ENCODE data around the gene EMC10. TPM values are rescaled to one million over a fixed set of nuclear protein-coding genes. Genes with fewer than 3 reads are reported as not detected.

Gene EMC10
- polyA plus RNA-seq, 1 of the 3 experiments (the other 2 are of a cell fraction), result 218 TPM

DNA sequence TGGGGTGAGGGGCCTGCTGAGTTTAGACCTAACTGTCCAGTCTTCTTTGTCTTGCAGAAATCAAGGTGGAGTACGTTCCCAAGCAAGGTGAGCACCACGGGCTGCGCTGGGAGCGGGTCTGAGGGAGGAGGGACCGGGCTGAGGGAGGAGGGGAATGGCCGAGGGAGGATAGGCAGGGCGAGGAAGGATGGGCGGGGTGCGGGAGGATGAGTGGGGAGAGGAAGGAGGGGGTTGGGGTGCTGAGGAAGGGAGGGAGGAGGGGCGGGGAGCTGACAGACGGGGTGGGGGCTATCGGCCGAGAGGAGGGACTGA is 25.1 kb upstream of the EMC10 start:
- Histone ChIP-seq H2AFZ (ENCODE audit: low read depth) (no peak overlapping the region), H3K79me2 (ENCODE audit: insufficient read depth) (no peaks in the 10 kb centered on the region), H3K9ac (no peak overlapping the region), H3K4me3 (ENCODE audit: low read depth in 2 of 2, low read length in 1 of 2) (no peak overlapping the region), H4K20me1 (ENCODE audit: insufficient read depth) (no peaks in the 10 kb centered on the region), H3K4me2 (no peak overlapping the region), H3K4me1 (ENCODE audit: control insufficient read depth in 1 of 2, insufficient read depth in 2 of 2, low read depth in 1 of 2, low read length in 1 of 2) (no peaks in the 10 kb centered on the region), H3K9me2 (no peaks in the 10 kb centered on the region), H3F3A (replicated peaks; ENCODE audit: insufficient read depth) (no peaks in the 10 kb centered on the region), H3K27me3 (ENCODE audit: insufficient read depth) (peaks cover 14% of the 10 kb centered on the region; the same call in 1 of the 2 replicates), H3K9me3 (no peaks in the 10 kb centered on the region), H3K36me3 (replicated peaks in 1 of 2; ENCODE audit: control insufficient read depth in 1 of 2, insufficient read depth in 2 of 2, low read length in 1 of 2) (no peaks in the 10 kb centered on the region), H3K27ac (ENCODE audit: low read depth in 2 of 2, low read length in 1 of 2) (no peak overlapping the region)
- POLR2A ChIA-PET, result no interaction called here
- WGBS (ENCODE audit: low lambda C conversion rate), result 51% methylated on average over 13 of the region's 13 CpGs
- no peak for DNase-seq
- CTCF ChIA-PET, result interaction anchor here (1.0 to 1.2 kb wide), 3 partner anchors 10 to 82 kb away, joined by 4 read pairs; no protein-coding TSS in a partner anchor
- TF ChIP-seq NFIC (IDR thresholded peaks at IDR 0.05; ENCODE audit: borderline replicate concordance) (no peak), SMC3 (IDR thresholded peaks at IDR 0.05; ENCODE audit: low read depth, low read length) (no peak)

- DNase-seq, result no peak
- H3K27ac ChIP-seq (ENCODE audit: low read depth in 2 of 2, low read length in 1 of 2), result no peak overlapping the region
- H3K36me3 ChIP-seq (replicated peaks in 1 of 2; ENCODE audit: control insufficient read depth in 1 of 2, insufficient read depth in 2 of 2, low read length in 1 of 2), result no peaks in the 10 kb centered on the region
- no peaks in the 10 kb centered on the region for H3K4me1 ChIP-seq (ENCODE audit: control insufficient read depth in 1 of 2, insufficient read depth in 2 of 2, low read depth in 1 of 2, low read length in 1 of 2)
- H3K9me3 ChIP-seq, result no peaks in the 10 kb centered on the region
- TF ChIP-seq POLR2AphosphoS5 (IDR thresholded peaks at IDR 0.05; ENCODE audit: low read depth, low read length), result no peak
- TF ChIP-seq, protein P1, sequence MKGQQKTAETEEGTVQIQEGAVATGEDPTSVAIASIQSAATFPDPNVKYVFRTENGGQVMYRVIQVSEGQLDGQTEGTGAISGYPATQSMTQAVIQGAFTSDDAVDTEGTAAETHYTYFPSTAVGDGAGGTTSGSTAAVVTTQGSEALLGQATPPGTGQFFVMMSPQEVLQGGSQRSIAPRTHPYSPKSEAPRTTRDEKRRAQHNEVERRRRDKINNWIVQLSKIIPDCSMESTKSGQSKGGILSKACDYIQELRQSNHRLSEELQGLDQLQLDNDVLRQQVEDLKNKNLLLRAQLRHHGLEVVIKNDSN (IDR thresholded peaks at IDR 0.05; ENCODE audit: borderline replicate concordance, low read depth), result no peak
- TF ChIP-seq RCOR1 (IDR thresholded peaks at IDR 0.05; ENCODE audit: low read length), result no peak
- TF ChIP-seq, protein P2, sequence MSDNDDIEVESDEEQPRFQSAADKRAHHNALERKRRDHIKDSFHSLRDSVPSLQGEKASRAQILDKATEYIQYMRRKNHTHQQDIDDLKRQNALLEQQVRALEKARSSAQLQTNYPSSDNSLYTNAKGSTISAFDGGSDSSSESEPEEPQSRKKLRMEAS (IDR thresholded peaks at IDR 0.05; ENCODE audit: low read depth), result no peak
- no peak for TF ChIP-seq JUND (IDR thresholded peaks at IDR 0.05)
- no peak for TF ChIP-seq FOXM1 (IDR thresholded peaks at IDR 0.05; ENCODE audit: low read depth)
- TF ChIP-seq, protein P3, sequence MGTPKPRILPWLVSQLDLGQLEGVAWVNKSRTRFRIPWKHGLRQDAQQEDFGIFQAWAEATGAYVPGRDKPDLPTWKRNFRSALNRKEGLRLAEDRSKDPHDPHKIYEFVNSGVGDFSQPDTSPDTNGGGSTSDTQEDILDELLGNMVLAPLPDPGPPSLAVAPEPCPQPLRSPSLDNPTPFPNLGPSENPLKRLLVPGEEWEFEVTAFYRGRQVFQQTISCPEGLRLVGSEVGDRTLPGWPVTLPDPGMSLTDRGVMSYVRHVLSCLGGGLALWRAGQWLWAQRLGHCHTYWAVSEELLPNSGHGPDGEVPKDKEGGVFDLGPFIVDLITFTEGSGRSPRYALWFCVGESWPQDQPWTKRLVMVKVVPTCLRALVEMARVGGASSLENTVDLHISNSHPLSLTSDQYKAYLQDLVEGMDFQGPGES (IDR thresholded peaks at IDR 0.05; ENCODE audit: low read depth, low read length), result no peak
- no peak for TF ChIP-seq EZH2phosphoT487 (IDR thresholded peaks at IDR 0.05; ENCODE audit: borderline replicate concordance, low read depth)
- TF ChIP-seq ELF1 (IDR thresholded peaks at IDR 0.05), result no peak
- no peak for TF ChIP-seq CTCF (IDR thresholded peaks at IDR 0.05)
- TF ChIP-seq FOSL2 (IDR thresholded peaks at IDR 0.05; ENCODE audit: borderline replicate concordance, low read depth), result no peak
- no peak for TF ChIP-seq MXI1 (IDR thresholded peaks at IDR 0.05; ENCODE audit: low read depth, low read length)
- TF ChIP-seq, protein P4, sequence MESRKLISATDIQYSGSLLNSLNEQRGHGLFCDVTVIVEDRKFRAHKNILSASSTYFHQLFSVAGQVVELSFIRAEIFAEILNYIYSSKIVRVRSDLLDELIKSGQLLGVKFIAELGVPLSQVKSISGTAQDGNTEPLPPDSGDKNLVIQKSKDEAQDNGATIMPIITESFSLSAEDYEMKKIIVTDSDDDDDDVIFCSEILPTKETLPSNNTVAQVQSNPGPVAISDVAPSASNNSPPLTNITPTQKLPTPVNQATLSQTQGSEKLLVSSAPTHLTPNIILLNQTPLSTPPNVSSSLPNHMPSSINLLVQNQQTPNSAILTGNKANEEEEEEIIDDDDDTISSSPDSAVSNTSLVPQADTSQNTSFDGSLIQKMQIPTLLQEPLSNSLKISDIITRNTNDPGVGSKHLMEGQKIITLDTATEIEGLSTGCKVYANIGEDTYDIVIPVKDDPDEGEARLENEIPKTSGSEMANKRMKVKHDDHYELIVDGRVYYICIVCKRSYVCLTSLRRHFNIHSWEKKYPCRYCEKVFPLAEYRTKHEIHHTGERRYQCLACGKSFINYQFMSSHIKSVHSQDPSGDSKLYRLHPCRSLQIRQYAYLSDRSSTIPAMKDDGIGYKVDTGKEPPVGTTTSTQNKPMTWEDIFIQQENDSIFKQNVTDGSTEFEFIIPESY (IDR thresholded peaks at IDR 0.05; ENCODE audit: borderline replicate concordance, low read depth), result no peak
- TF ChIP-seq GABPA (IDR thresholded peaks at IDR 0.05; ENCODE audit: low read depth), result no peak
- TF ChIP-seq CHD2 (IDR thresholded peaks at IDR 0.05; ENCODE audit: low read length, partially characterized antibody), result no peak
- TF ChIP-seq FOXJ3 (CRISPR knock-in tag; IDR thresholded peaks at IDR 0.05), result no peak
- no peak for TF ChIP-seq TEAD4 (IDR thresholded peaks at IDR 0.05; ENCODE audit: borderline replicate concordance, insufficient read depth)
- TF ChIP-seq NRF1 (IDR thresholded peaks at IDR 0.05; ENCODE audit: low read depth, low read length), result no peak
- no peak for TF ChIP-seq SIN3A (IDR thresholded peaks at IDR 0.05; ENCODE audit: borderline replicate concordance, low read depth, low read length)
- no peak for TF ChIP-seq RFX5 (IDR thresholded peaks at IDR 0.05; ENCODE audit: low read length)
- no peak overlapping the region for H3K9ac ChIP-seq
- no peak overlapping the region for H3K4me2 ChIP-seq
- 90% methylated on average over 3 of the region's 3 CpGs for WGBS (ENCODE audit: low lambda C conversion rate)
- H2AFZ ChIP-seq (ENCODE audit: low read depth), result no peak overlapping the region
- POLR2A ChIA-PET, result no interaction called here
- H3K4me3 ChIP-seq (ENCODE audit: low read depth in 2 of 2, low read length in 1 of 2), result no peak overlapping the region
- CTCF ChIA-PET, result interaction anchor here (0.7 to 1.5 kb wide), 4 partner anchors 34 to 201 kb away, joined by 3 read pairs; partner anchors contain the start of gene SPIB
- H3K9me2 ChIP-seq, result no peaks in the 10 kb centered on the region
- no peaks in the 10 kb centered on the region for H3F3A ChIP-seq (replicated peaks; ENCODE audit: insufficient read depth)
- no peaks in the 10 kb centered on the region for H3K79me2 ChIP-seq (ENCODE audit: insufficient read depth)
- no peaks in the 10 kb centered on the region for H4K20me1 ChIP-seq (ENCODE audit: insufficient read depth)
- peaks cover 19% of the 10 kb centered on the region; the same call in 1 of the 2 replicates for H3K27me3 ChIP-seq (ENCODE audit: insufficient read depth)
Observed at GRCh38 chr19:50453243-50453642, 23.1 kb upstream of the EMC10 start.

Data from SK-N-SH (cell line).